ENCODE measurements around the gene KCTD1.

Gene KCTD1

DNA sequence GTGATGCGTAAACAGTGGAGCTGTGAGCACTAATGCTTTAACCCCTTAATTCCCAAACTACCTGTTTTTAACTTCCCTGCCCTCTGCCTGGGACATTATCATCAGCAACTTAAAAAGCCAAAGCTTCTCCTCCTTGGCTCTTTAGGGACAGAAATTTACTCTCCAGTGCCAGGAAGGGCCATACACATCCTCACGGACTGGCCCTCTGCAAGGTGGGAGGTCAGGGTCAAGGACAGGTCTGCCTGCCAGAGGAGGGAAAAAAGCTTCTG, 21.5 kb downstream of the KCTD1 start:
- no peak for DNase-seq (ENCODE audit: low read depth, low spot score)
- Histone ChIP-seq H3K4me1 (ENCODE audit: insufficient read depth, insufficient read length) (no peaks in the 10 kb centered on the region), H3K27me3 (ENCODE audit: insufficient read depth, insufficient read length) (no peaks in the 10 kb centered on the region), H3K9me3 (ENCODE audit: insufficient read depth, low read length) (no peaks in the 10 kb centered on the region), H3K9ac (ENCODE audit: insufficient read length, low read depth) (no peak overlapping the region), H3K4me3 (ENCODE audit: insufficient read length, low read depth) (no peak overlapping the region), H3K36me3 (ENCODE audit: insufficient read depth, insufficient read length, low read length) (no peaks in the 10 kb centered on the region)
- no peak for TF ChIP-seq ZNF274 (IDR thresholded peaks at IDR 0.05; ENCODE audit: low read depth, low read length)
- no peak for TF ChIP-seq SUZ12 (IDR thresholded peaks at IDR 0.05; ENCODE audit: extremely low read depth, insufficient read depth, insufficient read length)
- TF ChIP-seq YY1 (IDR thresholded peaks at IDR 0.05; ENCODE audit: insufficient read depth, insufficient read length), result no peak

- H3K36me3 ChIP-seq (ENCODE audit: insufficient read depth, insufficient read length, low read length), result no peaks in the 10 kb centered on the region
- no peaks in the 10 kb centered on the region for H3K9me3 ChIP-seq (ENCODE audit: insufficient read depth, low read length)
- H3K4me3 ChIP-seq (ENCODE audit: insufficient read length, low read depth), result no peak overlapping the region
- no peak overlapping the region for H3K9ac ChIP-seq (ENCODE audit: insufficient read length, low read depth)
- no peak for TF ChIP-seq ZNF274 (IDR thresholded peaks at IDR 0.05; ENCODE audit: low read depth, low read length)
- H3K27me3 ChIP-seq (ENCODE audit: insufficient read depth, insufficient read length), result no peaks in the 10 kb centered on the region
- H3K4me1 ChIP-seq (ENCODE audit: insufficient read depth, insufficient read length), result no peaks in the 10 kb centered on the region
- DNase-seq (ENCODE audit: low read depth, low spot score), result no peak
Measured at GRCh38 chr18:26526128-26526965, 22.0 kb downstream of the KCTD1 start.

DNA sequence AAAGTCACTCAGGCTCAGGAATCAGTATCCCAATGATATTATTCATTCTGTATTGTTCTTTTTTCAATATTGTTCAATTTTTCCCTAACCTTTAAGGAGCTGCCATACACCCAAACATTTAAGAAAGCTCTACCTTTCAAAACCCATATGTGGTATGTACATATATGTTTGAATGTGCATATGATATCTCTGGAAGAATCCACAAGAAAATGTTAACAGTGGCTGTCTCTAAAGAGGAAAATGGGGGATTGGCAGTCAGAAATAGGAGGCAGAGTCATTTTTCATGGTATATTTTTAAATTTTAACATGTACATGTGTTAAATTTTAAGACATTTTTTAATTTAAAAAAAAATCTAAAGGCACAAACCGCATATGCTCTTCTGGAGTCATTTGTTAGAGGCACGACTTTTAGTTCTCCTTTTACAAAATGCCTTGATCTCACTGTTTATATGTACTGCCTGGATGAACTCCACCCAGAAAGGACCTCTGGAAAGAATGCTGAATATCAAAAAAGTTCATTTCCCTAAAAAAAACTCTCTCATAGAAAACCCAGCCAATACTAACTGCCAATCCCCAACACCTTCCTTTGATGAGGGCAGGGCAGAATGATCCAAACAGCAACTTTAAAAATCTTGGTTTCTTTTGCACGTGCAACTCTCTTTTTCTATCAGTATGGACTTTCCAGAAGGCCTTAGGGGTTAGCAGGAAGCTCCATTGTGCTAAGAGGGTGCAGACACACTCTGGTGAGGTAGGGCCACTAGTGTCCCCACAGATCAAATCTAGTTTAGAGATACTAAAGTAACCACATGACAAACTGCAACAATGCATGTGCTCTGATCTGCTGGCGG, 23.6 kb downstream of the KCTD1 start:
- H3K4me1 ChIP-seq (ENCODE audit: insufficient read depth, insufficient read length), result no peaks in the 10 kb centered on the region

GRCh38 chr18:26524002-26524401, 24.4 kb downstream of the KCTD1 start:
- TF ChIP-seq YY1 (IDR thresholded peaks at IDR 0.05; ENCODE audit: insufficient read depth, insufficient read length) (no peak), ZNF274 (IDR thresholded peaks at IDR 0.05; ENCODE audit: low read depth, low read length) (no peak)
- no peaks in the 10 kb centered on the region for H3K4me1 ChIP-seq (ENCODE audit: insufficient read depth, insufficient read length)
- H3K27me3 ChIP-seq (ENCODE audit: insufficient read depth, insufficient read length), result no peaks in the 10 kb centered on the region
- no peaks in the 10 kb centered on the region for H3K36me3 ChIP-seq (ENCODE audit: insufficient read depth, insufficient read length, low read length)
- DNase-seq (ENCODE audit: low read depth, low spot score), result no peak
- H3K9ac ChIP-seq (ENCODE audit: insufficient read length, low read depth), result no peak overlapping the region
- H3K4me3 ChIP-seq (ENCODE audit: insufficient read length, low read depth), result no peak overlapping the region
- H3K9me3 ChIP-seq (ENCODE audit: insufficient read depth, low read length), result no peaks in the 10 kb centered on the region

More for the DNA sequence above, 23.6 kb downstream of the KCTD1 start:
- Histone ChIP-seq H3K4me3 (ENCODE audit: insufficient read length, low read depth) (no peak overlapping the region), H3K27me3 (ENCODE audit: insufficient read depth, insufficient read length) (no peaks in the 10 kb centered on the region), H3K9ac (ENCODE audit: insufficient read length, low read depth) (no peak overlapping the region), H3K36me3 (ENCODE audit: insufficient read depth, insufficient read length, low read length) (no peaks in the 10 kb centered on the region), H3K9me3 (ENCODE audit: insufficient read depth, low read length) (no peaks in the 10 kb centered on the region)
- no peak for DNase-seq (ENCODE audit: low read depth, low spot score)
- TF ChIP-seq ZNF274 (IDR thresholded peaks at IDR 0.05; ENCODE audit: low read depth, low read length), result no peak
- TF ChIP-seq SUZ12 (IDR thresholded peaks at IDR 0.05; ENCODE audit: extremely low read depth, insufficient read depth, insufficient read length), result no peak
- TF ChIP-seq YY1 (IDR thresholded peaks at IDR 0.05; ENCODE audit: insufficient read depth, insufficient read length), result no peak

GRCh38 chr18:26521617-26522016, 26.7 kb downstream of the KCTD1 start:
- Histone ChIP-seq H3K36me3 (ENCODE audit: insufficient read depth, insufficient read length, low read length) (no peaks in the 10 kb centered on the region), H3K9ac (ENCODE audit: insufficient read length, low read depth) (no peak overlapping the region), H3K4me1 (ENCODE audit: insufficient read depth, insufficient read length) (no peaks in the 10 kb centered on the region), H3K4me3 (ENCODE audit: insufficient read length, low read depth) (no peak overlapping the region), H3K9me3 (ENCODE audit: insufficient read depth, low read length) (no peaks in the 10 kb centered on the region), H3K27me3 (ENCODE audit: insufficient read depth, insufficient read length) (no peaks in the 10 kb centered on the region)
- TF ChIP-seq SUZ12 (IDR thresholded peaks at IDR 0.05; ENCODE audit: extremely low read depth, insufficient read depth, insufficient read length) (no peak), ZNF274 (IDR thresholded peaks at IDR 0.05; ENCODE audit: low read depth, low read length) (no peak), YY1 (IDR thresholded peaks at IDR 0.05; ENCODE audit: insufficient read depth, insufficient read length) (no peak)
- DNase-seq (ENCODE audit: low read depth, low spot score), result no peak

GRCh38 chr18:26520974-26521373, 27.4 kb downstream of the KCTD1 start:
- Histone ChIP-seq H3K4me3 (ENCODE audit: insufficient read length, low read depth) (no peak overlapping the region), H3K9me3 (ENCODE audit: insufficient read depth, low read length) (no peaks in the 10 kb centered on the region), H3K27me3 (ENCODE audit: insufficient read depth, insufficient read length) (no peaks in the 10 kb centered on the region), H3K9ac (ENCODE audit: insufficient read length, low read depth) (no peak overlapping the region), H3K4me1 (ENCODE audit: insufficient read depth, insufficient read length) (no peaks in the 10 kb centered on the region), H3K36me3 (ENCODE audit: insufficient read depth, insufficient read length, low read length) (no peaks in the 10 kb centered on the region)
- no peak for DNase-seq (ENCODE audit: low read depth, low spot score)
- TF ChIP-seq YY1 (IDR thresholded peaks at IDR 0.05; ENCODE audit: insufficient read depth, insufficient read length) (no peak), ZNF274 (IDR thresholded peaks at IDR 0.05; ENCODE audit: low read depth, low read length) (no peak), SUZ12 (IDR thresholded peaks at IDR 0.05; ENCODE audit: extremely low read depth, insufficient read depth, insufficient read length) (no peak)

- DNase-seq (ENCODE audit: low read depth, low spot score), result no peak
- Histone ChIP-seq H3K9ac (ENCODE audit: insufficient read length, low read depth) (no peak overlapping the region), H3K9me3 (ENCODE audit: insufficient read depth, low read length) (no peaks in the 10 kb centered on the region), H3K36me3 (ENCODE audit: insufficient read depth, insufficient read length, low read length) (no peaks in the 10 kb centered on the region), H3K4me1 (ENCODE audit: insufficient read depth, insufficient read length) (no peaks in the 10 kb centered on the region), H3K4me3 (ENCODE audit: insufficient read length, low read depth) (no peak overlapping the region), H3K27me3 (ENCODE audit: insufficient read depth, insufficient read length) (no peaks in the 10 kb centered on the region)
- no peak for TF ChIP-seq YY1 (IDR thresholded peaks at IDR 0.05; ENCODE audit: insufficient read depth, insufficient read length)
- no peak for TF ChIP-seq SUZ12 (IDR thresholded peaks at IDR 0.05; ENCODE audit: extremely low read depth, insufficient read depth, insufficient read length)
- no peak for TF ChIP-seq ZNF274 (IDR thresholded peaks at IDR 0.05; ENCODE audit: low read depth, low read length)
Measured at GRCh38 chr18:26519114-26519513, 29.2 kb downstream of the KCTD1 start.
